SU-DHL-6 (cell line): Measurements from ENCODE around the gene EID2B.

Experiments used
- CTCF ChIP-seq: fragments of 200-600 bp; sonication (generic); IDR thresholded peaks from one replicate; pipeline ENCODE4 v1.5.1; 2017; ENCODE audit warnings: antibody characterized with exemption, mild to moderate bottlenecking, low read length, moderate library complexity; ENCODE audit not compliant: insufficient read depth, poor library complexity, severe bottlenecking
- EZH2phosphoT487 ChIP-seq: fragments of 200-600 bp; sonication (generic), shearing (Covaris generic); conservative IDR thresholded peaks from 2 replicates; pipeline ENCODE4 v1.6.1; 2018; ENCODE audit warnings: mild to moderate bottlenecking, antibody characterized with exemption, low read length, moderate library complexity, mixed read lengths

DNA sequence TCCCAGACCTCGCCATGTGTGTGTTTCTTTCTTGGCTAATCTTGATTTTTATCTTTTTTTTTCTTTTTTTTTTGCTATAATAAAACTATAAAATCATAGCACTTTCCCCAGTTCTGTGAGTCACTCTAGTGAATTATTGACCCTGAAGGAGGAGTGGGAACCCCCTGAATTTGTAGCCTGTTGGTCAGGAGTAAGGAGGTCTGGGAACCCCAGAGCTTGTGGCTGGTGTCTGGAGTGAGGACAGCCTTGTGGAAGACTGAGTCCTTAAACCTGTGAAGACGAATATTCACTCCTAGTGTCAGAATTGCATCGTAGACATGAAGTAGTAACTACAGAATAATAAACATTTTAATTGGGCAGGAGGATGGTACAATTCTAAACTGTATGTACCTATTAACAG, 7.4 kb downstream of the EID2B start:
- TF ChIP-seq CTCF (no peak), EZH2phosphoT487 (no peak)
